Body of pancreas (tissue), 4 donors: Measurements from ENCODE around the gene NLGN2. TPM values are rescaled to one million over a fixed set of nuclear protein-coding genes. Genes with fewer than 3 reads are reported as not detected.
"Not testable (repeated sequence)": the region's sequence is repeated elsewhere in the genome, so short reads cannot be mapped to it uniquely, and the experiment has no call there.

Source experiments
- ATAC-seq: fragments of 150-250 bp; one replicate; pipeline ENCODE4 v1.9.1; 2016
- DNase-seq, 4 donors: peaks; one replicate each; pipeline ENCODE4 v3.0.0-alpha.2; 2019
- H3K27ac ChIP-seq, 4 donors: fragments of 200-600 bp; sonication (generic); 1 replicate in 3 of 4; 2 replicates in 1 of 4; pipeline versions ENCODE4 v1.5.1 to v1.6.1; 2016 to 2019; ENCODE audit warnings: mild to moderate bottlenecking in 1 of 4, mixed read lengths in 1 of 4, moderate library complexity in 1 of 4
- H3K27me3 ChIP-seq, 2 donors: fragments of 200-600 bp; sonication (generic); one replicate each; pipeline ENCODE4 v1.6.0; 2016; ENCODE audit warnings: mild to moderate bottlenecking in 1 of 2
- H3K36me3 ChIP-seq, 2 donors: fragments of 200-600 bp; sonication (generic); replicated peaks in 1 of 2; 2 replicates each; pipeline ENCODE4 v1.5.1; 2016; ENCODE audit warnings: low read depth in 2 of 2; ENCODE audit not compliant: insufficient read depth in 1 of 2
- H3K4me1 ChIP-seq: fragments of 200-600 bp; sonication (generic); one replicate; pipeline ENCODE4 v1.6.0; 2016
- H3K4me3 ChIP-seq, 2 donors: fragments of 200-600 bp; sonication (generic); 1 replicate in 1 of 2; 2 replicates in 1 of 2; pipeline ENCODE4 v1.5.1; 2016 to 2019
- H3K9me3 ChIP-seq, 3 donors: fragments of 200-600 bp; sonication (generic); 1 replicate in 2 of 3; 2 replicates in 1 of 3; pipeline ENCODE4 v1.5.1; 2016
- CTCF ChIP-seq, 7 experiments: fragments of 450-650 bp in 4 of 7; fragments of 200-600 bp in 3 of 7; sonication (generic) in 3 of 7; IDR thresholded peaks; one replicate each; pipeline ENCODE4 v1.5.1; 2016 to 2019; ENCODE audit warnings: antibody characterized with exemption in 7 of 7
- POLR2A ChIP-seq, 3 donors: fragments of 450-650 bp; IDR thresholded peaks; one replicate each; pipeline ENCODE4 v1.6.1; 2016; ENCODE audit warnings: antibody characterized with exemption in 3 of 3, mild to moderate bottlenecking in 2 of 3
- WGBS, 2 donors: methylation state at CpG; one replicate each; pipeline ENCODE4 v1.1.5; 2017; 5-methylcytosine and 5-hydroxymethylcytosine counted together
- intact Hi-C: fragments of 100-400 bp; cut with DNase I; formaldehyde crosslinking; loops from one replicate; pipeline ENCODE4 v1.15.1; 2023
- total RNA-seq, 2 donors: library from RNA; depleted of rRNA; stranded (reverse); fragments of >200 nt; gene quantifications; one replicate each; pipeline ENCODE4 v1.1.0, GENCODE V29; 2016

Gene NLGN2
- 1 to 10 TPM; 5.2 to 6.3 TPM for total RNA-seq

- intact Hi-C loops: no loop called here
- TF ChIP-seq CTCF (IDR thresholded peaks at IDR 0.05) (no peak), POLR2A (IDR thresholded peaks at IDR 0.05) (no peak)
- Histone ChIP-seq H3K4me1 (peaks cover 22% of the 10 kb centered on the region), H3K9me3 (no peaks in the 10 kb centered on the region), H3K36me3 (no peaks in the 10 kb centered on the region), H3K27ac (no peak within 1 kb of the TSS), H3K4me3 (no peak within 1 kb of the TSS), H3K27me3 (no peaks in the 10 kb centered on the region)
- 47 to 63% methylated on average over 8 of the region's 12 CpGs for WGBS, 2 donors
- ATAC-seq (no peak), DNase-seq (no peak)
Observed at GRCh38 chr17:7407485-7408251, at the start of gene NLGN2. Gene NLGN2 (plus strand): TSS chr17:7407845. CDS start chr17:7408256, 411 bp downstream.

GRCh38 chr17:7361906-7362305 is 45.7 kb upstream of the NLGN2 start:
- no peak overlapping the region for H3K4me3 ChIP-seq
- no peak overlapping the region for H3K27ac ChIP-seq
- H3K36me3 ChIP-seq: no peaks in the 10 kb centered on the region
- TF ChIP-seq POLR2A (IDR thresholded peaks at IDR 0.05) (no peak), CTCF (IDR thresholded peaks at IDR 0.05) (no peak)
- no peaks in the 10 kb centered on the region for H3K9me3 ChIP-seq
- WGBS, 2 donors: 31 to 48% methylated on average over 3 of the region's 3 CpGs
- ATAC-seq (no peak), DNase-seq (no peak)
- H3K27me3 ChIP-seq: no peaks in the 10 kb centered on the region
- intact Hi-C loops: no loop called here
- no peaks in the 10 kb centered on the region for H3K4me1 ChIP-seq

DNA sequence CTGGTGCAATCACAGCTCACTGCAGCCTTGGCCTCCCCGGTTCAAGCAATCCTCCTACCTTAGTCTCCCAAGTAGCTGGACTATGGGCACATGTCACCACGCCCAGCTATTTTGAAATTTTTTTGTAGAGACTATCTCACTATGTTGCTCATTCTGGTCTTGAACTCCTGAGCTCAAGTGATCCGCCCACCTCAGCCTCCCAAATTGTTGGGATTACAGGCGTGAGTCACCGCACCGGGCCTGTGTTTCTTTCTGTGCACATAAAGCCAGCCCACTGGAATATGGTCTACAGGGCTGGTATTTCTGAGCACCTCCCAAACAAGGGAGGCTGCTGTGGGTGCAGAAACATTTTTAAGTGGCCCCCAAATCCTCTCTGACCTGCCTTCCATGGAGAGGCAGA is 44.3 kb upstream of the NLGN2 start:
- Histone ChIP-seq H3K27me3 (no peaks in the 10 kb centered on the region), H3K4me3 (no peak overlapping the region), H3K4me1 (no peaks in the 10 kb centered on the region), H3K27ac (no peak overlapping the region), H3K9me3 (no peaks in the 10 kb centered on the region), H3K36me3 (no peaks in the 10 kb centered on the region)
- 87 to 94% methylated on average over 6 of the region's 6 CpGs for WGBS, 2 donors
- intact Hi-C loops: no loop called here
- no peak for ATAC-seq
- no peak for DNase-seq
- TF ChIP-seq CTCF (IDR thresholded peaks at IDR 0.05) (no peak), POLR2A (IDR thresholded peaks at IDR 0.05) (no peak)

- DNase-seq, H3K4me3 ChIP-seq, H3K27ac ChIP-seq, intact Hi-C loops, H3K36me3 ChIP-seq, H3K4me1 ChIP-seq, H3K27me3 ChIP-seq, H3K9me3 ChIP-seq, ATAC-seq: not testable (repeated sequence)
- WGBS, 2 donors: 88% methylated on average over 6 of the region's 7 CpGs
Observed at GRCh38 chr17:7365963-7366362, 41.7 kb upstream of the NLGN2 start.

GRCh38 chr17:7367083-7367482 is 40.6 kb upstream of the NLGN2 start:
- 80 to 89% methylated on average over 6 to 8 of the region's 8 CpGs for WGBS, 2 donors
- no peak for ATAC-seq
- no peaks in the 10 kb centered on the region for H3K9me3 ChIP-seq

More at GRCh38 chr17:7367083-7367482, 40.6 kb upstream of the NLGN2 start:
- H3K27ac ChIP-seq: no peak overlapping the region
- TF ChIP-seq POLR2A (IDR thresholded peaks at IDR 0.05) (no peak), CTCF (IDR thresholded peaks at IDR 0.05) (no peak)
- no peaks in the 10 kb centered on the region for H3K27me3 ChIP-seq
- H3K36me3 ChIP-seq: no peaks in the 10 kb centered on the region
- H3K4me3 ChIP-seq: no peak overlapping the region
- no peak for DNase-seq
- intact Hi-C loops: no loop called here
- H3K4me1 ChIP-seq: no peaks in the 10 kb centered on the region
